NB4 (cell line): ENCODE results near the gene CEMIP.

Experiments
- CTCF ChIP-seq: IDR thresholded peaks from one replicate; pipeline ENCODE4 v1.5.1; 2012; ENCODE audit warnings: low read depth, low read length
- MAX ChIP-seq: IDR thresholded peaks from 2 replicates; pipeline ENCODE4 v1.6.1; 2011; ENCODE audit warnings: low read depth, low read length
- MYC ChIP-seq: IDR thresholded peaks from 2 replicates; pipeline ENCODE4 v1.6.1; 2011; ENCODE audit warnings: low read depth, low read length
- POLR2A ChIP-seq: IDR thresholded peaks from 2 replicates; pipeline ENCODE4 v1.6.1; 2011; ENCODE audit warnings: mild to moderate bottlenecking; ENCODE audit not compliant: insufficient read length; ENCODE audit errors: extremely low read depth

GRCh38 chr15:80844011-80844732 is 65.0 kb downstream of the CEMIP start:
- TF ChIP-seq CTCF, result no peak
- no peak for TF ChIP-seq POLR2A
- no peak for TF ChIP-seq MYC
- no peak for TF ChIP-seq MAX
